Skin of body (tissue), 2 donors: ENCODE results near the gene RPL12. TPM values are rescaled to one million over a fixed set of nuclear protein-coding genes. Genes with fewer than 3 reads are reported as not detected.

Experiments used
- DNase-seq: peaks from one replicate; lab custom pipeline; 2025; lab: John Stamatoyannopoulos, UW
- total RNA-seq: library from RNA; depleted of rRNA; stranded (reverse); fragments of >200 nt; gene quantifications from one replicate; pipeline ENCODE4 v1.2.3, GENCODE V29; 2014

Gene RPL12
- total RNA-seq, 1 donor from 2014 or later = 988 TPM

DNA sequence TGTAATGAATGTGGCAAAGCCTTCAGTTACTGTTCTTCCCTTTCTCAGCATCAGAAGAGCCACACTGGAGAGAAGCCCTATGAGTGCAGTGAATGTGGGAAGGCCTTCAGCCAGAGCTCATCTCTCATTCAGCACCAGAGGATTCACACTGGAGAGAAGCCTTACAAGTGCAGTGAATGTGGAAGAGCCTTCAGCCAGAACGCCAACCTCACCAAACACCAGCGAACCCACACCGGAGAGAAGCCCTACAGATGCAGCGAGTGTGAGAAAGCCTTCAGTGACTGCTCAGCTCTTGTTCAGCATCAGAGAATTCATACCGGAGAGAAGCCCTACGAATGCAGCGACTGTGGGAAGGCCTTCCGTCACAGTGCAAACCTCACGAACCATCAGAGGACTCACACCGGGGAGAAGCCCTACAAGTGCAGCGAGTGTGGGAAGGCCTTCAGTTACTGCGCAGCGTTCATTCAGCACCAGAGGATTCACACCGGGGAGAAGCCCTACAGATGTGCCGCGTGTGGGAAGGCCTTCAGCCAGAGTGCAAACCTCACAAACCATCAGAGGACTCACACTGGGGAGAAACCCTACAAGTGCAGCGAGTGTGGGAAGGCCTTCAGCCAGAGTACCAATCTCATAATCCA is 6.8 kb downstream of the RPL12 start:
- no peak for DNase-seq

DNA sequence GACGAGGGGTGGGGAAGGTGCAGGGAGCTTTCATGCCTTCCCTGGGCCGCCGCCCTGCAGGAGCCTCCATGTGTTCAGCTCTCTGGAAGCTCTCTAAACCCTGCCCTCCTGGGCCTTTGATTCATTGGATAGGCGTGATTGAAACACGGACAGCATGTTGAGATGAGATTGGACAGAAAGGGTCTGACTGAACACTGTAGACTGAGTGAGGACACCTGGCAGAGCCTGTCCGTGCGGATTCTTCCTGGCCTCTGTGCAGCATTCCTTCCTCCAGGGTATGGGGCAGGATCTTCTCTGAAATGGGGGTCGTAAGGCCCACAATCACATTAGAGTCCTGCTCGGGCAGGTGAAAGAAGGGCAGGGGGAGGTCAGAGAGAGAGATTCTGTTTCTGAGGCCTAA is 12.8 kb downstream of the RPL12 start:
- no peak for DNase-seq

DNA sequence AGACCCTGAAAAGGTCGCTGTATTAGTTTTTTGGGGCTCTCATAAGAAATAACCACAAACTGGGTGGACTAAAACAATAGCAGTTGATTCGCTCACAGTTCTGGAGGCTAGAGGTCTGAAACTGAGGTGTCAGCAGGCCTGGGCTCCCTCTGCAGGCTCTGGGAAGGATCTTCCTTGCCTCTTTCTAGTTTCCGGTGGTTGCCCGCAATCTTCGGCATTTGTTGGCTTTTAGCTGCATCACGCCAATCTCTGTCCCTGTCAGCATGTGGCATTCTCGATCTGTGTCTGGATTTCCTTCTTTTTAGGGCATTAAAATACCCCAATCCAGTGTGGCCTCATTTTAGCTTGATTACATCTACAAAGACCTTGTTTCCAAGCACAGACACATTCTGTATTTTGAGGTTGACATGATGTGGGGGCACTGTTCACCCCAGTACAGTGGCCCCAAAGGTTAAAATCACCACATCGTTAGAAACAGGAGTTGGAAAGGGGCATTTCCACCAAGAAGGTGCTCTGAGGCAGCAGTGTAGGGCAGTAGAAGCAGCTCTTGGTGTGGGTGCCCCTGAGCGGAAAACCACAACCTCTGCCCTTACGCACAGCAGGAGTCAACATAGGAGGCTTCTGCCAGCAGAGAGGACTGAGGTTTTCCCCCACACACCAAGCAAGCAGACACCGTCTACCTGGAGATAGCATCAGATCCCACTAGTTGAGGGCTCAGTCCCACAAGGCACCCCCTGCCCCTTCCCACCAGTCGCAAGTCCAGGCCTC is 13.5 kb downstream of the RPL12 start:
- no peak for DNase-seq

DNA sequence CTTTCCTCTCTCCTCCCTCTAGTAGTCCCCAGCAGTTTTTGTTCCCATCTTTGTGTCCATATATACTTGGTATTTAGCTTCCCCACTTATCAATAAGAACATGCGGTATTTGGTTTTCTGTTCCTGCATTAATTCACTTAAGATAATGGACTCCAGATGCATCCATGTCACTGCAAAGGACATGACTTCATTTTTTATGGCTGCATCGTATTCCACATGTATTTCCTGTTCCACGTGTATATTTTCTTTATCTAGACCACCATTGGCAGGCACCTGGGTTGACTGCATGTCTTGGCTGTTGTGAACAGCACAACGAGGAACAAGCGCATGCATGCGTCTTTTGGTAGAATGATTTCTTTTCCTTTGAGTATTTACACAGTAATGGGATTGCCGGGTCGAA is 20.8 kb downstream of the RPL12 start:
- DNase-seq = no peak

DNA sequence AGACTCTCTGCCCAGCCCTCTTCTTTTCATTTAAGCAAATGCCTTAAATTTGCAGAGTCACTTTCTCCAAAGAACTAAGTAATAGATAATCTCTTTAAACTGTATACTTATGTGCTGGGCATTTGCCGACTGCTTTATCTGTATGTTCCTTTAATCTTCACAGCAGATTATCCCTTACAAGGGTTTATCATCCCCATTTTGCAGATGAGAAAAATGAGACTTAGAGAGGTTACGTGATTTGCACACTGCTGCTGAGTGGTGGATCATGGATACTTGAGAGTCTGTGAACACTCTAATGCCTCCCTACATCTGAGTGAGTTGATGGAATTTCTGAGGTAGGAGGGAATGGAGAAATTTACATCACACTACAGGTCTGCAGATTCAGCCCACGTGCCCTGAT is 22.9 kb downstream of the RPL12 start:
- no peak for DNase-seq

DNA sequence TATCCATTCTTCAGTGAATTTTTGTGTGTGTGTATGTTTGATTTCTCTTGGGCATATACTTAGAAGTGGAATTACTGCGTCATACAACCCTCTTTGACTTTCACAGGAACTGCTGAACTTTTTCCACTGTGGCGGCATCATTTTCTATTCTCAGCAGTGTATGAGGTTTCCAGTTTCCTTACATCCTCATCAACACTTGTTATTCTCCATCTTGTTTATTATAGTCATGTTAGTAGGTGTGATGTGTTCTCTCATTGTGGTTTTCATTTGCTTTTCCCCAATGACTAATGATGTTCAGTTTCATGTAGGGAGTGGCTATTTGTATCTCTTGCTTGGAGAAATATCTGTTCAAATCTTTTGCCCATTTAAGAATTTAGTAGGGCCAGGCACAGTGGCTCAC is 24.4 kb downstream of the RPL12 start:
- no peak for DNase-seq

DNA sequence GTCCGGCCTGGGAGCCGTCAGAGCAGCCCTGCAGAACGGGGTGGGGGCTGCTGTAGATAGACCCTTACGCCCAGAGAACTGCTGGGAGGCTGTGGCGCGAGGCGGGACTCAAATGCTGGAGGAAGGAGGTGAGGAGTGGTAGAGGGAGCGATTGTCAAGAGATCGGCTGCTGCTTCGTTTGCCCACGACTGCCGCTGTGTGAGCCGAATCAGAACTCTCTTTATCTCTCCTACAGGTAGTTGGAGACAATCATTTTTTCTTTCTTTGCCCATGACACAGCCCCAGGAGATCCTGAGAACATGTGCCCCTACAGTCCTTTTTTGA is 26.6 kb downstream of the RPL12 start:
- DNase-seq = no peak

DNA sequence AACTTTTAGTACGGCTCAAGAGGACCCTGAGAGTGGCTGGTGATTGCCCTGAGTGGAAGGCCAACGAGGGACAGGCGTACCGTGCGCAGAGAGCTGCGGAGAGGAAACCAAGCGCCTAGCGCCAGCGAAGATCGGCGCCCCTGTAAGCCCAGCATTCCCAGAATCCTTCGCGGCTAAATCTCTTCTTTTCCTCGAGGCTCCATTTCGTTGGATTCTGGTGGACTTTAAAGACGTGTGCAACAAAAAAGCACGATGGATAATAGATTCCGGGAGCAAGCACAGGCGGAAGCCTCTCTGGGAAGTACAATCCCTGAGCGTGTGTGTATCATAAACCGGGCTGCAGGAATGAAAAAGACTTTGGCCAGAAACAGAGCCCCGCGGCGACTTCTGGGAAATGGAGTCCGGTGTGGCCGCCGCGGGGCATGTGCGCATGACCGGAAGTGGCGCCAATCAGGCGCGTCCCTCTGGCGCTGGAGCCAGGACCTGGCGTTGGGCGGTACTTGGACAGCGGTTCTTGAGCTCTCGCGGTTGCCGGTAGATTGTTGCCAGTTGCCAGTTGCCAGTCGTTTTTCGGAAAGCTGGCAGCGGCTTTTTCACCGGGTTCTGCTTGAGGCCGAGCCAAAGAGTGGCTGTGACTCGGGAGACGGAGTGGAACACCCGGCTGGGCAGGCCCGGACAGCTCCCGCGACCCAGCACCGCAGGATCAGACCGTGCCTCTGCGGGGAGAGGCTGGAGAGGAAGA is 27.1 kb downstream of the RPL12 start, which contains the start of gene ZNF79:
ZNF79 (plus strand) TSS at position 449 of the 742 bp plus-strand sequence. CDS start 406 bp downstream, outside the sequence.
- peak; percentile 91 for DNase-seq

DNA sequence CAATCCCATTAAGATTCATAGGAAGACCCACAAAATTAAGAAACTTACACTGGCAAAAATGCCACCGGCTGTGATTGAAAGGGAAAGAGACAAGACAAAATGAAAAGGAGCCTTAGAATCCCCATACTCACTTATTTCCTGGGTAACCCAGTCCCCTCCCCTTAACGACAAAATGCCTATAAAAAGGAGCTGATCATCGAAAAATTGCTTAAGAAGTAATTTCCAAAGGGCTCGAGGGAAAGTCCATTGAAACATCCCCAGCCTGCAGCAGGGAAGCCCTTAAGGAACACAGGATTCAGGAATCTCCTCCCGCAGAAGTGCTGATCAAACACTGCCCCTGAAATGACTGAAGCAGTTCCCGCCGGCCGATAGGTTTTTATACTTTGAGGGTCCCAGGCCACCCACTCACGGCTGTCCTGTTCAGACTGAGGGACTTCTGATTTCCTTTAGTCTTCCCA is 27.7 kb downstream of the RPL12 start:
- no peak for DNase-seq

DNA sequence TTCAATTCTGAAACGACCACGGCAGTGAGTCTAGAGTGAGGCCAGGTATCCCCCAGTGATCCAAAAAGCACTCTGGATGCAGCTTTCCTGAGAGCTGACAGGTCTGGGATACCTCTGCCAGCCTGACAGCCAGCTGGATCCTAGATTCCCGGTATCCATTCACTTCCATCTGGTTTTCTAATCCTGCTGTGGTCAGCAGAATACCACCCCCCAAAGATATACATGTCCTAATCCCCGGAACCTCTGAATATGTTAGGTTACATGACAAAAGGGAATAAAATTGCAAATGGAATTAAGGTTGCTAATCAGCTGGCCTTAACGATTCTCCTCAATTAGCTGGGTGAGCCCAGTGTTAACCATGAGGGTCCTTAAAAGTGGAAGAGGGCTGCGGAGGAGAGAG is 28.4 kb downstream of the RPL12 start:
- no peak for DNase-seq

DNA sequence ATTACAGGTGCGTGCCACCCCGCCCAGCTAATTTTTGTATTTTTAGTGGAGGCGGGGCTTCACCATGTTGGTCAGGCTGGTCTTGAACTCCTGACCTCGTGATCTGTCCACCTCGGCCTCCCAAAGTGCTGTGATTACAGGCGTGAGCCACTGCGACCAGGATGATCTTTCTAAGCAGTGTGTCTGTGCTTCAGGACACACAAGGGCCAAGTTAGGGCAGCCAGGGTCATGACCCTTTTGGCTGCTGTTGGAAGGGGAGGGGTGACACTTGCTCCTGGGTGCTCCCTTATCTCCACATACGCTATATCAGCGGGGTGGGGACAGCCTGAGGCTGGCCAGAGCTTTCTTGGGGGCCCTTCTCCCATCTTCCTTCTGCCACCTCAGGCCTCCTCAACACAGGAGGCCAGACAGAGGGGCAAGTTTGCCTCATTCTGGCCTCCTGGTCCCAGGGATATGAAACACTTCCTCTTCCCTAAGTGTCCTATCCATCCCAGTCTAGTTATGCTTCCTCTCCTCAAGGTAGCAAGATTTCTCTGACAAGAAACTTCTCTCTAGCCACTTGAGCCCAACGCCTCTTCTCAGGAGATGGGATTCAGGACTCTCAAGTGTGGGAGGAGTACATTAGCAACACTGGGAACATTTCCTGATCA is 28.9 kb downstream of the RPL12 start:
- DNase-seq = no peak

DNA sequence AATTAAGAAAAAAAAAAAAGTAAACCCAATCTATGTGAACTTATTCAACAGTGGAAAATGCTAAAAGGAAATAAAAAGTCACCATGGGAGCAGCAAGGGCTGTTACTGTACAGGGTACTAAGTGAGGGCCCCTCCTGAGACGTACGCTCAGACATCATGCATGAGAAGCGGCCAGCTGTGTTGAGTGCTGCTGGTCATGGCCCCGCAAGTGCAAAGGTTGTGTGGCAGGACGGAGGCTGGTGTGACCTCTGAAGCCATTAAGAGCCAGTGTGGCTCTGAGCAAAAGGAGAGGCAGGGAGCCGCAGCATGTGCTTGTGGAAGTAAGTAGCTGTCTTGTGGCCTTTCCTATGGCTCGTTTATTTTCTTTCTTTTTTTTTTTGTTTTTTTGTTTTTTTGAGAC is 30.1 kb downstream of the RPL12 start:
- DNase-seq = no peak

DNA sequence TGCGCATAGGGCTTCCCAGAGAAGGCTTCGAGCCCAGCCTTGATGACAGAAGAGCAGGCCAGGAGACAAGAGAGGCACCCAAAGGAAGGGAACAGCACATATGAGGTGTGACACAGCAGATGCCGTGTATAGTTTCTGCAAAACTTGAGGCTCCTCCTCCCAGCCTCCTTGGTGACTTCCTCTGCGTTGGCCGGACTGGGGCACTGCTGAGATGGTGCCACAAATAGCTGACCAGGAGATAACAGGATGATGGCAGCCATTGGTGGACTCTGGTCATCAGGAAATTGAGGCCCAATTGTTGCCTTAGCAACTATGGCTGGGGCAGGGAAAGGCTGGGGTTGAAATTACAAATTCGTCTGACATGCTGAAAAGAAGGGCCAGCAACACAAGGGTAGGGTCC is 31.9 kb downstream of the RPL12 start:
- no peak for DNase-seq

DNA sequence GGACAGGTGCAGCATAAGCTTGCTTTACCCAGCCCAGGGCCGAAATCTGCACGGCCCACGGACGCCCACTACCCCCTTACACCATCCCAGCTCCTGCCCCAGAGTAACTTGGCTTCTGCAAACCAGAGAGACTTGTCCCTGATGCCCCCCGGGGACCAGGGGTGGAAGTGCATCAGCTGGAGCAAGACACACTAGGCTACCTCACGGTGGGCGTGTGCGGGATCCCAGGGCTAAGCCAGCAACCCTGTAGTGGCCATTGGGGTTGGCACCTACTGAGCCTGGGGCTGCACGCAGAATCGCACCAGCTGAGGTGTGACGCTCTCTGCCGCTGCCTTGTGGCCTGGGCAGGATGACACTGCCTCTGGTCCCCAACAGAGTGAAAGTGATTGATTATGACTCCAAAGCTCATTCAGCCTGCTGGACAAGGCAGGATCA is 33.2 kb downstream of the RPL12 start:
- DNase-seq = no peak

DNA sequence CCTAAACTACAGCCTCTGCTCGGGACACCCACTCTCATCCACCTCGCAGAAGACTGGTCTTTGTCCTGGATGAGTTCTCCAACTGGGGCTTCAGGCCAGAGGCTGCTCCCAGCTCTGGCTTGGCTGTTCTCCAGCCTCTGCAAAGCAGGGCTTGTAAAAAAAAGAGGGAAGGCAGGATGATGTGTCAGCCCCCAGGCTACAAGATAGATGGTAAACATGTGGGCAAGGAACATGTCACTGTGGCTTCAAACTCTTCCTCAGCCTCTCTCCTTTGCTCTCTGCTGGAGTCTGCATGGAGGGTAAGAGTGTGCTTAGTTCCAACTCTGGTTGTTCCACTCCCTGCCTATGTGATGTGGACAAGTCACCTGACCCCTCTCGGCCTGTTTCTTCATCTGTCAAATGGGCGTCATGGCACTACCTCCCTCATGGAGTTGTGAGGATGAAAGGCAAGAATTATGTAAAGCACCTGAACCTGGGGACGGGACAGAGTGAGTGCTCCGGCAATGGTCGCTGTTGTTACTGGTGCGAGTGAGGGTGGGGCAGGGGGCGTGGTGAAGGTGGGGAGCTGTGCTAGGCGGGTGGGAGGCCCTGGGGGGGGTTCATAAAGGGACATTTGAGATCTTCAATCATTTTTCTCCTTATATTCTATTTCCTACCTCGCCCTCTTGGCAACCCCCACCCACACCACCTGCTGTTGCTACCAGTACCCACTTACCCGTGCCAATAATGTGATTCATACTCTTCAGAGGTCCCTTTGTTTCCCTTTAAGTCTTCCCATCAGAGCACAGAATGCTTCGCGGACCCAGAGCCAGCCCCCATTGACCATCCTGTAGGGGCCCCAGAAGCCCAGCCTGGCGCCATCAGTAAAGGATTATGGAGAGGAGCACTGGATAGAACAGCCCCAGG is 33.8 kb downstream of the RPL12 start:
- DNase-seq = no peak

DNA sequence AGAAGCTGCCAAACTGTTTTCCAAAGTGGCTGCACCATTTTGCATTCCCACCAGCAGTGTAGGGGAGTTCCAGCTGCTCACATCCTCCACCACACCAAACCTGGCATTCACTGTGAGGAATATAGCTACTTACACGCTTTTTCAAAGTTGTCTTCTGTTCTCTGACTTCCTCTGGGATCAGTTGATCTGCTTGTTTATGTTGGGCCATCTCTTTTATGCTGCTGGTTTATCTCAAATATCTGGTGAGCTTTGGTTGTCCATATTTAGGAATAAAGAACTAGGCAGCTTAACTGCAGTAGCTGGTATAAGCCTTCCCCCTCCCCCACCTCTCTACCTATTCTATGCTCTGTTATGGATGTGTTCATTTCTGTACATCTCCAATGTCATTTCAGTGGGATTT is 35.5 kb downstream of the RPL12 start:
- no peak for DNase-seq

DNA sequence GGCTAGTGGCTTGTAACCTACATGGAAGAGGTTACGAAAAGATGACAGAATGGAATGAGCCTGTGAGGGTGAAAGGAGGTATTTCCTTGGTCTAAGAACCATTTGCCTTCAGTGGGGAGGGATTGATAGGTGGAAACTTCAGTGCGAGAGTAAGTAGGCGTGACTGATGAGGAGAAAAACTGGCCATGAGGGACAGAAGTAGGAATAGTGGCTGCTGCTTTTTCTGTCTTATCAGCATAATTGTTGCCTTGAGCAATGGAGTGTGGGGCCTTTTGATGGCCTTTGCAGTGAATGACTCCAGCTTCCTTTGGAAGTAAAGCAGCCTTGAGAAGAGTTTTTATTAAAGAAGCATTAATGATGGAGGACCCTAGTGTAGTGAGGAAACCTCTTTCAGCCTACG is 36.1 kb downstream of the RPL12 start:
- DNase-seq = no peak

DNA sequence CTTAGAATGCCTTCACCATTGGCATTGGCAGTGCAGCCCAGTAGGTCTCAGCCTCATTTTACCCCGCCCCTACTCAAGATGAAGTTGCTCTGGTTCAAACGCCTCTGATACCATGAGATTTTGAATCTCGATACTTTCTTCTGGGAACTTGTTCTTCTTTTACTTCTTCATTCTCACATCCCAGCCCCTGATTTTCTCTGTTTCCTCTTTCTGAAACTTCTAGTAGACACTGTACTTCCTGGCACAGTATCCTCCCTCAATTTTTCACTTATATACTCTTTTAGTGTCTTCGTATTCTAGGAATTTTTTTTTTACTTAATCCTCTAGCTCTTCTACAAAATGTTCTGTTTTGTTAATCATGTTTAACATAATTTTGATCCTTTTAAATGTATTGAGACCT is 40.1 kb downstream of the RPL12 start:
- DNase-seq = no peak

DNA sequence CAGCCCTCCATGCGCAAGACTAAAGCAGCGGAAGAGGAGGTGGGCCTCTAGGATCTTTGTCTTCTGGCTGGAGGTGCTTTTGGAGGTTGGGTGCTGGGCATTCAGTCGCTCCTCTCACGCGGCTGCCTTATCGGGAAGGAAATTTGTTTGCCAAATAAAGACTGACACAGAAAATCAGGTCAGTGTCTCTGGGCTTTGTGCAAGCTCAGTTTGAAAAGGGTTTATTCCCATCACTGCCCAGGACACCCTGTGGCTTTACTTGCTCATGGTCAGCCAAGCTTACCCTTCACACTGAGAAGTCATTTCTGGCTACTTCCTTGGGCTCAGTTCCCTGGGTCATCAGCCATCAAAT is 43.7 kb downstream of the RPL12 start:
- no peak for DNase-seq

DNA sequence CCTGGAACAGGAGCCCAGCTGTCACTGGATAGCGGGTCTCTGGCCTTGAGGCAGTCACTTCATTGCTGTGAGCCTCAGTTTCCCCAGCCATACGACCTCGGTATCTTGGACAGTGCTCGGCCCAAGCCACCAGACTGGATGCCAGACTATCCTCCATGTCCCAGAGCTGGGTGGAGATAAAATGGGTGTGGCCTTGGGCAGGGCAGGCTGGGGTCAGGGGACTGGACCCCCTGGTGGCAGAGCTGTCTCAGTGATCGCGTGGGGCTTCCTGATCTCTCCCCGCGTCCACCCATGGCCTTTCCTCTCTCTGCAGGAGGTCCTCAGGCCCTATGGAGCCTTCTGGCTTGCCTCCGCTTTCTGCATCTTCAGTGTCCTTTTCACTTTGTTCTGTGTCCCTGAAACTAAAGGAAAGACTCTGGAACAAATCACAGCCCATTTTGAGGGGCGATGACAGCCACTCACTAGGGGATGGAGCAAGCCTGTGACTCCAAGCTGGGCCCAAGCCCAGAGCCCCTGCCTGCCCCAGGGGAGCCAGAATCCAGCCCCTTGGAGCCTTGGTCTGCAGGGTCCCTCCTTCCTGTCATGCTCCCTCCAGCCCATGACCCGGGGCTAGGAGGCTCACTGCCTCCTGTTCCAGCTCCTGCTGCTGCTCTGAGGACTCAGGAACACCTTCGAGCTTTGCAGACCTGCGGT is 44.3 kb downstream of the RPL12 start:
- no peak for DNase-seq
